Measurements from ENCODE around the gene SLC16A7. TPM values are rescaled to one million over a fixed set of nuclear protein-coding genes. Genes with fewer than 3 reads are reported as not detected.

SLC16A7 gene
- total RNA-seq, 6 experiments from 2014 or later = 11.3 to 25.1 (median 20.5) TPM

DNA sequence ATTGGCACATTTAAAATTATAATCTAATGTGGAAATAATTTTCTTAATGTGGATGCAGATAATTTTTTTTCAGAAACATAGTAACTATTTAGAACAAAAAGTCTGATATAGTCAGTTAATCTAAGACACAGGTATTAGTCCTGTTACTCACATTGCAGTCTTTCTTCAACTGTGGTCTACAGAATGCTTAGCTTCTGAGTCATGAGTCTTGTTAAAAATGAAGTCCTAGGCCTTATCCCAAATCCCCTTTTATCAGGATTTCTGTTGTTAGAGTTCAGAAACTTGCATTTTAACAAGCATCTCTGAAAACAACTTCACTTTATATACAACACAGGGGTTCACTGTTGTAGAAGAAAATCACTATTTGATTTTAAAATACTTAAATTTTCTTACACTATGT, 112.2 kb downstream of the SLC16A7 start:
- H3K4me1 ChIP-seq = peaks cover 0 to 12% (median 4%) of the 10 kb centered on the region in 4 donors
- no peaks in the 10 kb centered on the region for H3K27me3 ChIP-seq
- DNase-seq (no peak), ATAC-seq (no peak)
- TF ChIP-seq, protein P1, sequence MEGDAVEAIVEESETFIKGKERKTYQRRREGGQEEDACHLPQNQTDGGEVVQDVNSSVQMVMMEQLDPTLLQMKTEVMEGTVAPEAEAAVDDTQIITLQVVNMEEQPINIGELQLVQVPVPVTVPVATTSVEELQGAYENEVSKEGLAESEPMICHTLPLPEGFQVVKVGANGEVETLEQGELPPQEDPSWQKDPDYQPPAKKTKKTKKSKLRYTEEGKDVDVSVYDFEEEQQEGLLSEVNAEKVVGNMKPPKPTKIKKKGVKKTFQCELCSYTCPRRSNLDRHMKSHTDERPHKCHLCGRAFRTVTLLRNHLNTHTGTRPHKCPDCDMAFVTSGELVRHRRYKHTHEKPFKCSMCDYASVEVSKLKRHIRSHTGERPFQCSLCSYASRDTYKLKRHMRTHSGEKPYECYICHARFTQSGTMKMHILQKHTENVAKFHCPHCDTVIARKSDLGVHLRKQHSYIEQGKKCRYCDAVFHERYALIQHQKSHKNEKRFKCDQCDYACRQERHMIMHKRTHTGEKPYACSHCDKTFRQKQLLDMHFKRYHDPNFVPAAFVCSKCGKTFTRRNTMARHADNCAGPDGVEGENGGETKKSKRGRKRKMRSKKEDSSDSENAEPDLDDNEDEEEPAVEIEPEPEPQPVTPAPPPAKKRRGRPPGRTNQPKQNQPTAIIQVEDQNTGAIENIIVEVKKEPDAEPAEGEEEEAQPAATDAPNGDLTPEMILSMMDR (IDR thresholded peaks at IDR 0.05) = no peak
- no peak for TF ChIP-seq POLR2A (IDR thresholded peaks at IDR 0.05)
- no peak overlapping the region for H3K4me3 ChIP-seq
- no peak overlapping the region for H3K27ac ChIP-seq
- intact Hi-C loops (cut with DNase I) = no loop called here
- no peaks in the 10 kb centered on the region for H3K9me3 ChIP-seq
- no peaks in the 10 kb centered on the region for H3K36me3 ChIP-seq

DNA sequence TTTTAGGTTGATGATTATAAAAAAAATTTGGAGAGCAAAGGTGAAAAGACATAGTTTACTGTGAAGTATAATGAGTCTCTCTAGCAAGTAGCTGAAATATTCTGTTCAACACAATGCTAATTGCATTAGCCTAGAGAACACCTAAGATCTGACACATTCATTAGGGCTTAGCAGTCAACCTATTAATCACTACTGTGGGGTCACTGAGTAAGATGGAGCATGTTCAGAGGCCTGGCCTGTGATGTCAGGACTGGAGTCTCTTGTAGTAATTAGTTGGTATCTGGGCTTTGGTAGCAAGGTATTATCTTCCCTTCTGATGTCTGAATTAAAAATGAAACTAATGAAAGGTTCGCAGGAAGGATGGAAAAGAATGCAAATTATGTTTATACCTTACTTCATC, 112.7 kb downstream of the SLC16A7 start:
- Histone ChIP-seq H3K27me3 (no peaks in the 10 kb centered on the region), H3K36me3 (no peaks in the 10 kb centered on the region), H3K27ac (no peak overlapping the region), H3K4me1 (peaks cover 0 to 12% (median 4%) of the 10 kb centered on the region in 4 donors), H3K9me3 (no peaks in the 10 kb centered on the region), H3K4me3 (no peak overlapping the region)
- whole genome bisulfite sequencing (ENCODE audit: insufficient coverage, low coverage, low lambda C conversion rate, missing lambda C conversion rate) = 75% methylated on average over 1 of the region's 1 CpG
- ATAC-seq = no peak
- intact Hi-C loops (cut with DNase I) = no loop called here
- TF ChIP-seq, protein P1 (IDR thresholded peaks at IDR 0.05) = no peak
- no peak for DNase-seq

DNA sequence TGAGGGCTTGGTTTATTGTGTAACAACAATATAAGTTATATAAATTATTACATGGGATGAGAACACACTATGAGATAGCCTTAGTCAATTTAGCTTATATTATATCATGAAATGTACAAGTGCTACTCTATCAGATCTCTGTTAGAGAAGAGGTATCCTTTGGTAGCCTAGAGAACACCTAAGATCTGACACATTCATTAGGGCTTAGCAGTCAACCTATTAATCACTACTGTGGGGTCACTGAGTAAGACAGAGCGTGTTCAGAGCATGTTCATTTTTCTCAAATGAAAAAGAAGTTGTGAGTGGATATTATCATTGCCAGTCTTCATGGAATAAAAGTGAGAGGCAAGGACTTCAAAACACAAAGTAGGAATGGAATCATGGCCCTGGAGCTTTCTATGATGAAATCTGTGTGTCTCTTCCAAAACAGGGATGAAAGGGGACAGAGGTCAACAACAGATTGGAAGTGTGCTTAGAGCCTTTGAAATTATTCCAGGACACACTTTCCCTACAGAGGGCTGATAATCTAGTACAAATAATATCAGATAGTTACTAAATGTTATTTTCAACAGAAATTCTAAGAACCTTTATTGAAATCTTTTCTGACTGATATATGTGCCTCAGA, 114.3 kb downstream of the SLC16A7 start:
- Histone ChIP-seq H3K4me3 (no peak overlapping the region), H3K4me1 (peaks cover 0 to 12% (median 6%) of the 10 kb centered on the region in 4 donors), H3K27me3 (no peaks in the 10 kb centered on the region), H3K9me3 (no peaks in the 10 kb centered on the region), H3K27ac (peak overlapping the region in 1 of 3 donors; percentile 54), H3K36me3 (no peaks in the 10 kb centered on the region)
- intact Hi-C loops (cut with DNase I) = no loop called here
- ATAC-seq (peak; percentile 90 to 100 (median 93)), DNase-seq (peak in 1 of 3 donors; percentile 46)
- WGBS (ENCODE audit: insufficient coverage, low coverage, low lambda C conversion rate, missing lambda C conversion rate) = 90% methylated on average over 1 of the region's 1 CpG
- no peak for TF ChIP-seq POLR2A (IDR thresholded peaks at IDR 0.05)
- TF ChIP-seq, protein P1 (IDR thresholded peaks at IDR 0.05) = no peak

DNA sequence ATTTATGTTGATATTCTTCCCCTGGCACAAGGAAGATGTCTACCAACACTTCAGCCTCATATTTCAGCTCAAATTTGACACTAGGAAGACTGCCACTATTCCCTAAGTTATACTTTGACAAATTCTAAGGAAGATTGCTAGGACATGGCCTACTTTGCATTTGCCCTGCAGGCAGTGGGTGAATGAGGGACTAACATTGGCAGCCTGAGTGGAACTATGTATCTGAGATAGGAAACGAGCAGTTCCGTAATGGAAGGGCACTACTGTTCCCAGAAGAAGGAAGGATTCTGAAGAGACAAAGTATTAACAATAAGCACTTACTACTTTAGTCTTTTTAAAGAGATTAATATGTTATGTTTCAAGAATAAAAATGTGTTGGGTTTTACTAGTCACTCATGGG, 115.1 kb downstream of the SLC16A7 start:
- TF ChIP-seq, protein P1 (IDR thresholded peaks at IDR 0.05) = no peak
- TF ChIP-seq POLR2A (IDR thresholded peaks at IDR 0.05) = no peak
- no peak for ATAC-seq
- H3K4me3 ChIP-seq = no peak overlapping the region
- no peaks in the 10 kb centered on the region for H3K36me3 ChIP-seq
- H3K4me1 ChIP-seq = peaks cover 0 to 20% (median 7%) of the 10 kb centered on the region in 4 donors
- H3K27ac ChIP-seq = peak overlapping the region in 1 of 3 donors; percentile 54
- no peaks in the 10 kb centered on the region for H3K27me3 ChIP-seq
- H3K9me3 ChIP-seq = no peaks in the 10 kb centered on the region
- intact Hi-C loops (cut with DNase I) = no loop called here
- 95% methylated on average over 2 of the region's 2 CpGs for WGBS (ENCODE audit: insufficient coverage, low coverage, low lambda C conversion rate, missing lambda C conversion rate)
- DNase-seq = no peak
